ENCODE results near the gene TRIO.

DNA sequence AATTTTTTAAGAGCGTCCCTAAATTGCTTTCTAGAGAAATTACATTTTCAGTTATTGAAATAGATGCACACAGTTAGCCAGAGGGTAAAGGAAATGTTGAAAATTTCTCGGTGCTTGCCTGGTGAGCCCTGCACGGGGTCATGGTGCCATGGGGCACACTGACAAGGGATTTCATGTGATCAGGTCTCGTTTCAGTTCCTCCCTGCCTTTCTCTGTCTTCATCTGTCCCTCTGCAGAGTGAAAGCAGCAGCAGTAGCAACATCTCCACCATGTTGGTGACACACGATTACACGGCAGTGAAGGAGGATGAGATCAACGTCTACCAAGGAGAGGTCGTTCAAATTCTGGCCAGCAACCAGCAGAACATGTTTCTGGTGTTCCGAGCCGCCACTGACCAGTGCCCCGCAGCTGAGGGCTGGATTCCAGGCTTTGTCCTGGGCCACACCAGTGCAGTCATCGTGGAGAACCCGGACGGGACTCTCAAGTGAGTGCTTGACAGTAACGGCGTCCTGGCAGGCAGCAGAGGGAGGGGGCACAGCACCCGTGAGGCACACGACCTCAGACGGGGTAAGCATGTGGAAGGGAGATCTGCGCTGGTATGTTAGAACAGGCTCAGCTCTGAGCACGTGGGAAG, 349.3 kb downstream of the TRIO start:
- TF ChIP-seq, protein P1, sequence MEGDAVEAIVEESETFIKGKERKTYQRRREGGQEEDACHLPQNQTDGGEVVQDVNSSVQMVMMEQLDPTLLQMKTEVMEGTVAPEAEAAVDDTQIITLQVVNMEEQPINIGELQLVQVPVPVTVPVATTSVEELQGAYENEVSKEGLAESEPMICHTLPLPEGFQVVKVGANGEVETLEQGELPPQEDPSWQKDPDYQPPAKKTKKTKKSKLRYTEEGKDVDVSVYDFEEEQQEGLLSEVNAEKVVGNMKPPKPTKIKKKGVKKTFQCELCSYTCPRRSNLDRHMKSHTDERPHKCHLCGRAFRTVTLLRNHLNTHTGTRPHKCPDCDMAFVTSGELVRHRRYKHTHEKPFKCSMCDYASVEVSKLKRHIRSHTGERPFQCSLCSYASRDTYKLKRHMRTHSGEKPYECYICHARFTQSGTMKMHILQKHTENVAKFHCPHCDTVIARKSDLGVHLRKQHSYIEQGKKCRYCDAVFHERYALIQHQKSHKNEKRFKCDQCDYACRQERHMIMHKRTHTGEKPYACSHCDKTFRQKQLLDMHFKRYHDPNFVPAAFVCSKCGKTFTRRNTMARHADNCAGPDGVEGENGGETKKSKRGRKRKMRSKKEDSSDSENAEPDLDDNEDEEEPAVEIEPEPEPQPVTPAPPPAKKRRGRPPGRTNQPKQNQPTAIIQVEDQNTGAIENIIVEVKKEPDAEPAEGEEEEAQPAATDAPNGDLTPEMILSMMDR (IDR thresholded peaks at IDR 0.05) = no peak
- no peak for TF ChIP-seq POLR2A (IDR thresholded peaks at IDR 0.05)
